Right lobe of liver (tissue), 4 donors: ENCODE measurements around the gene CDH4.

ENCODE experiments used
- POLR2A ChIP-seq: fragments of 450-650 bp; IDR thresholded peaks from one replicate; pipeline ENCODE4 v1.6.1; 2017; ENCODE audit warnings: antibody characterized with exemption, mild to moderate bottlenecking
- TF ChIP-seq, protein P1 (sequence below), 4 donors: fragments of 200-600 bp in 3 of 4; fragments of 450-650 bp in 1 of 4; IDR thresholded peaks; one replicate each; pipeline versions ENCODE4 v1.5.1 to v1.8.0; 2016 to 2022; ENCODE audit warnings: antibody characterized with exemption in 4 of 4, mild to moderate bottlenecking in 2 of 4
- donor health status: DM: no; HTN: no; CAD: no.
- donor health status: DM: no; HTN: no; CAD: no.
- donor health status: DM: no; HTN: yes; CAD: no.

DNA sequence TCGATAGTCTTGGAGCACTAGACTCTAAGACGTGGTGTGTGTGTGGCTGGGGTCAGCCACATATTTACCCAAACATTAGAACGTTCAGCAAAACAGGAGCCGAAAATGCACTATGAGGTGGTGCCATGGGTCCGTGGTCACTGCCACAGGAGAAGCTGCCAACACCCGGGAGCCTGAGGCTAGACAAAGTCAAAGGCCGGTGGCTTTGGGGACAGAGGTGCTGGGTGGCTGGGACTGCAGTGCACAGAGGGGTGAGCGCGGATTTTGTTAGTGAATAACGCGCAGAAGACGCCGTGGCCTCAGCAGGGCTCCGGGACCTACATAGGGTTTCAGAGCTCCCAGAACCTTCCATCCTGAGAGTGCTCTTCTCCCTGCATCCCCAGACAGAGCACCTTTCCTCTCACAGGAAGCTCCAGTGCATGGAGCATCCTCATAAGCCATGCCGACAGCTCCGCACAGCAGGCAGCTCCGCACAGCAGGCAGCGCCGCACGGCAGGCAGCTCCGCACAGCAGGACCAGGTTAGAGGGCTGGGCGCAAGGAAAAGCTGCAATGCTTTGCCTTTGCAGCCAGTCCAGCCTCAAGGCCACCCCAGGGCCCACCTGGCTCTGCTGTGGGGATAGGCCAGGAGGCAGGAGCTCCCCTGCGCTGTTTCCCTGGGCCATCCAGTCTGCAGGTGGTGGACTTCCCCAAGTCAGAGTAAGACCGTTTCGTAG lies 509.5 kb downstream of the CDH4 start:
- no peak for TF ChIP-seq POLR2A
- TF ChIP-seq, protein P1, sequence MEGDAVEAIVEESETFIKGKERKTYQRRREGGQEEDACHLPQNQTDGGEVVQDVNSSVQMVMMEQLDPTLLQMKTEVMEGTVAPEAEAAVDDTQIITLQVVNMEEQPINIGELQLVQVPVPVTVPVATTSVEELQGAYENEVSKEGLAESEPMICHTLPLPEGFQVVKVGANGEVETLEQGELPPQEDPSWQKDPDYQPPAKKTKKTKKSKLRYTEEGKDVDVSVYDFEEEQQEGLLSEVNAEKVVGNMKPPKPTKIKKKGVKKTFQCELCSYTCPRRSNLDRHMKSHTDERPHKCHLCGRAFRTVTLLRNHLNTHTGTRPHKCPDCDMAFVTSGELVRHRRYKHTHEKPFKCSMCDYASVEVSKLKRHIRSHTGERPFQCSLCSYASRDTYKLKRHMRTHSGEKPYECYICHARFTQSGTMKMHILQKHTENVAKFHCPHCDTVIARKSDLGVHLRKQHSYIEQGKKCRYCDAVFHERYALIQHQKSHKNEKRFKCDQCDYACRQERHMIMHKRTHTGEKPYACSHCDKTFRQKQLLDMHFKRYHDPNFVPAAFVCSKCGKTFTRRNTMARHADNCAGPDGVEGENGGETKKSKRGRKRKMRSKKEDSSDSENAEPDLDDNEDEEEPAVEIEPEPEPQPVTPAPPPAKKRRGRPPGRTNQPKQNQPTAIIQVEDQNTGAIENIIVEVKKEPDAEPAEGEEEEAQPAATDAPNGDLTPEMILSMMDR (IDR thresholded peaks at IDR 0.05), result no peak
